Neural cell (in vitro differentiated cells): ENCODE results near the gene LRRC37A3.
"Not testable (repeated sequence)": the region's sequence is repeated elsewhere in the genome, so short reads cannot be mapped to it uniquely, and the experiment has no call there.

Experiments
- CTCF ChIP-seq: fragments of 450-650 bp; IDR thresholded peaks from 2 replicates; pipeline ENCODE4 v1.5.1; 2014; ENCODE audit warnings: antibody characterized with exemption, mild to moderate bottlenecking, moderate library complexity; ENCODE audit not compliant: poor library complexity, severe bottlenecking
- EP300 ChIP-seq: fragments of 450-650 bp; conservative IDR thresholded peaks from 2 replicates; pipeline ENCODE4 v1.6.1; 2014; ENCODE audit warnings: antibody characterized with exemption, mild to moderate bottlenecking, moderate library complexity; ENCODE audit not compliant: poor library complexity, severe bottlenecking
- EZH2 ChIP-seq: fragments of 200-600, 300-800 bp; shearing (Covaris generic), sonication (generic); IDR thresholded peaks from 2 replicates; pipeline ENCODE4 v1.6.1; 2014; ENCODE audit warnings: antibody characterized with exemption, low read length, borderline replicate concordance, mild to moderate bottlenecking; ENCODE audit not compliant: insufficient read depth, poor library complexity, severe bottlenecking
- MXI1 ChIP-seq: fragments of 450-650 bp; conservative IDR thresholded peaks from 2 replicates; pipeline ENCODE4 v1.6.1; 2014; ENCODE audit warnings: antibody characterized with exemption, mild to moderate bottlenecking; ENCODE audit not compliant: poor library complexity, severe bottlenecking
- POLR2AphosphoS5 ChIP-seq: IDR thresholded peaks from 2 replicates; pipeline ENCODE4 v1.6.1; 2012
- RAD21 ChIP-seq: fragments of 450-650 bp; conservative IDR thresholded peaks from 2 replicates; pipeline ENCODE4 v1.6.1; 2014; ENCODE audit warnings: antibody characterized with exemption, mild to moderate bottlenecking, moderate library complexity
- REST ChIP-seq: IDR thresholded peaks from 2 replicates; pipeline ENCODE4 v1.6.1; 2012; ENCODE audit warnings: borderline replicate concordance
- SMC3 ChIP-seq: fragments of 450-650 bp; conservative IDR thresholded peaks from 2 replicates; pipeline ENCODE4 v1.6.1; 2014; ENCODE audit warnings: antibody characterized with exemption, mild to moderate bottlenecking, moderate library complexity; ENCODE audit not compliant: poor library complexity
- TAF1 ChIP-seq: IDR thresholded peaks from 2 replicates; pipeline ENCODE4 v1.6.1; 2012; ENCODE audit warnings: low read depth

DNA sequence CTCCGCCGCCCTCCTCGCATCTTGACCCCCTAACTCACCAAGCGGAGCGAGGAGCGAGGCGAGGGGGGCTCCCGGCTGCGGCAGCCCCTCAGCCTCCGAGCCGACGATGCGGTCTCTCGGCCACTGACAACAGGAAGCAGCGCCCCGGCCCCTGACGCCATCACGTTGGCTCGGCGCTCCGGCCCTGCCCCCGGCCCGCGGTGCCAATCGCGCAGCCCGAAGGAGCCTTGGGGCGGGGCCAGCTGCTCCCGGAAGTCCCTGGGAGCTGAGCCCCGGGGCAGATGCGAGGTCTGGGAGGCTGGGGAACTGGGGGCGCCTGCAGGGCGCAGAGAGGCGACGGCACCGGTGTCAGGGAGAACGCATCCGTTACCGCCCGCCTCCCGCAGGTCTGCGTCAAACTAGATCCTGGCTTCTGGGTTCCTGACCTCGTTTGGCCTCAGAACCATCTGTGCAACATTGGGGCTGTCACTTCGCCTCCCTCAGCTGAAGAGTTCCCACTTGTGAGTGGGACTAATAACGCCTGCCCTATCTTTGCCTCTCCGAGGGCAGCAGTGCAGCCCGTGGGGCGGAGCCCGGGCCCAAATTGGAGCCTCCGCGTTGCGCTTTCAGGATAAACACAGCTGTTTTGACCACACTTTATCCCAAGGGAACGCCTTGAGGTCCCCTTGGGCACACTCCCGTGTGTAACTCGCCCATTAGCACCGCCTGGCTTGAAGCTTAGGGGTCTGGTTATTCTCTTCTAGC is 82.1 kb downstream of the LRRC37A3 start:
- not testable (repeated sequence) for TF ChIP-seq CTCF, TAF1, SMC3, EP300, EZH2, REST, RAD21, MXI1
- TF ChIP-seq POLR2AphosphoS5: peak; percentile 77
